ENCODE measurements around the gene DNAL1. TPM values are rescaled to one million over a fixed set of nuclear protein-coding genes. Genes with fewer than 3 reads are reported as not detected.
A peak's percentile ranks its signal among the peaks of the same experiment; 100 is the strongest.

Gene DNAL1
- total and polyA plus RNA-seq, 2 experiments from 2014 or later: 12.2 to 19.4 TPM

- Histone ChIP-seq H3K27ac (no peak overlapping the region), H3K9me3 (ENCODE audit: low read depth) (no peaks in the 10 kb centered on the region), H3K4me1 (ENCODE audit: low read depth) (peaks cover 5% of the 10 kb centered on the region), H3K36me3 (peaks cover 12% of the 10 kb centered on the region), H3K4me3 (no peak overlapping the region), H3K27me3 (no peaks in the 10 kb centered on the region)
- TF ChIP-seq CTCF (IDR thresholded peaks at IDR 0.05; ENCODE audit: low read depth, low read length): no peak
- DNase-seq (ENCODE audit: low read depth in 1 of 2, low spot score in 1 of 2): no peak
These were observed 72.5 kb downstream of the DNAL1 start for GRCh38 chr14:73717266-73717665.

- H3K4me3 ChIP-seq: no peak overlapping the region
- peak overlapping the region; percentile 33 for H3K27ac ChIP-seq
- H3K9me3 ChIP-seq (ENCODE audit: low read depth): no peaks in the 10 kb centered on the region
- H3K36me3 ChIP-seq: peaks cover 17% of the 10 kb centered on the region
- no peak for TF ChIP-seq CTCF (IDR thresholded peaks at IDR 0.05; ENCODE audit: low read depth, low read length)
- no peaks in the 10 kb centered on the region for H3K27me3 ChIP-seq
- DNase-seq (ENCODE audit: low read depth in 1 of 2, low spot score in 1 of 2): peak in 1 of 2 donors; percentile 60
- H3K4me1 ChIP-seq (ENCODE audit: low read depth): peaks cover 5% of the 10 kb centered on the region
These were observed 73.1 kb downstream of the DNAL1 start for GRCh38 chr14:73717711-73718417.

GRCh38 chr14:73718418-73719251 lies 73.8 kb downstream of the DNAL1 start:
- Histone ChIP-seq H3K4me1 (ENCODE audit: low read depth) (peaks cover 5% of the 10 kb centered on the region), H3K27me3 (no peaks in the 10 kb centered on the region), H3K9me3 (ENCODE audit: low read depth) (no peaks in the 10 kb centered on the region), H3K4me3 (no peak overlapping the region), H3K36me3 (peaks cover 23% of the 10 kb centered on the region), H3K27ac (peak overlapping the region; percentile 33)
- TF ChIP-seq CTCF (IDR thresholded peaks at IDR 0.05; ENCODE audit: low read depth, low read length): no peak
- DNase-seq (ENCODE audit: low read depth in 1 of 2, low spot score in 1 of 2): no peak

- no peaks in the 10 kb centered on the region for H3K27me3 ChIP-seq
- peaks cover 27% of the 10 kb centered on the region for H3K36me3 ChIP-seq
- no peak for DNase-seq (ENCODE audit: low read depth in 1 of 2, low spot score in 1 of 2)
- no peak overlapping the region for H3K4me3 ChIP-seq
- H3K27ac ChIP-seq: no peak overlapping the region
- H3K4me1 ChIP-seq (ENCODE audit: low read depth): peaks cover 5% of the 10 kb centered on the region
- TF ChIP-seq CTCF (IDR thresholded peaks at IDR 0.05; ENCODE audit: low read depth, low read length): no peak
- no peaks in the 10 kb centered on the region for H3K9me3 ChIP-seq (ENCODE audit: low read depth)
These were observed 74.6 kb downstream of the DNAL1 start for GRCh38 chr14:73719361-73719760.

GRCh38 chr14:73719791-73720190 lies 75.0 kb downstream of the DNAL1 start:
- no peaks in the 10 kb centered on the region for H3K9me3 ChIP-seq (ENCODE audit: low read depth)
- no peak overlapping the region for H3K4me3 ChIP-seq
- TF ChIP-seq CTCF (IDR thresholded peaks at IDR 0.05; ENCODE audit: low read depth, low read length): no peak
- no peaks in the 10 kb centered on the region for H3K27me3 ChIP-seq
- peaks cover 5% of the 10 kb centered on the region for H3K4me1 ChIP-seq (ENCODE audit: low read depth)
- H3K27ac ChIP-seq: no peak overlapping the region
- peaks cover 27% of the 10 kb centered on the region for H3K36me3 ChIP-seq
- no peak for DNase-seq (ENCODE audit: low read depth in 1 of 2, low spot score in 1 of 2)

All from cardiac muscle cell (in vitro differentiated cells and primary cell).